Activated CD4-positive, CD25-positive, alpha-beta regulatory T cell treated with anti-CD3 and anti-CD28 coated beads, Interleukin-2, amount 50 U/mL, for 16 hours (primary cell): ENCODE data around the gene AOC3.
"Not testable (repeated sequence)": the region's sequence is repeated elsewhere in the genome, so short reads cannot be mapped to it uniquely, and the experiment has no call there.

Experiments
- DNase-seq: peaks from one replicate; pipeline ENCODE4 v3.0.0-alpha.2; 2020; ENCODE audit warnings: low read depth, low spot score

The AOC3 gene

DNA sequence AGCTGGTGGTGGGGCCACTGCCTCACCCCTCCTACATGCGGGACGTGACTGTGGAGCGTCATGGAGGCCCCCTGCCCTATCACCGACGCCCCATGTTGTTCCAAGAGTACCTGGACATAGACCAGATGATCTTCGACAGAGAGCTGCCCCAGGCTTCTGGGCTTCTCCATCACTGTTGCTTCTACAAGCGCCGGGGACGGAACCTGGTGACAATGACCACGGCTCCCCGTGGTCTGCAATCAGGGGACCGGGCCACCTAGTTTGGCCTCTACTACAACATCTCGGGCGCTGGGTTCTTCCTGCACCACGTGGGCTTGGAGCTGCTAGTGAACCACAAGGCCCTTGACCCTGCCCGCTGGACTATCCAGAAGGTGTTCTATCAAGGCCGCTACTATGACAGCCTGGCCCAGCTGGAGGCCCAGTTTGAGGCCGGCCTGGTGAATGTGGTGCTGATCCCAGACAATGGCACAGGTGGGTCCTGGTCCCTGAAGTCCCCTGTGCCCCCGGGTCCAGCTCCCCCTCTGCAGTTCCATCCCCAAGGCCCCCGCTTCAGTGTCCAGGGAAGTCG, 16.8 kb downstream of the AOC3 start:
- DNase-seq = not testable (repeated sequence)

DNA sequence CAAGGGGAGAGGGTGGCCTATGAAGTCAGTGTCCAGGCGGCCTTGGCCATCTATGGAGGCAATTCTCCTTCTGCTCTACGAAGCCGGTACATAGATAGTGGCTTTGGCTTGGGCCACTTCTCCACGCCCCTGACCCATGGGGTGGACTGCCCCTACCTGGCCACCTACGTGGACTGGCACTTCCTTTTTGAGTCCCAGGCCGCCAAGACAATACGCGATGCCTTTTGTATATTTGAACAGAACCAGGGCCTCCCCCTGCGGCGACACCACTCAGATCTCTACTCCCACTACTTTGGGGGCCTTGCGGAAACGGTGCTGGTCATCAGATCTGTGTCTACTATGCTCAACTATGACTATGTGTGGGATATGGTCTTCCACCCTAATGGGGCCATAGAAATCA, 17.3 kb downstream of the AOC3 start:
- DNase-seq = no peak

DNA sequence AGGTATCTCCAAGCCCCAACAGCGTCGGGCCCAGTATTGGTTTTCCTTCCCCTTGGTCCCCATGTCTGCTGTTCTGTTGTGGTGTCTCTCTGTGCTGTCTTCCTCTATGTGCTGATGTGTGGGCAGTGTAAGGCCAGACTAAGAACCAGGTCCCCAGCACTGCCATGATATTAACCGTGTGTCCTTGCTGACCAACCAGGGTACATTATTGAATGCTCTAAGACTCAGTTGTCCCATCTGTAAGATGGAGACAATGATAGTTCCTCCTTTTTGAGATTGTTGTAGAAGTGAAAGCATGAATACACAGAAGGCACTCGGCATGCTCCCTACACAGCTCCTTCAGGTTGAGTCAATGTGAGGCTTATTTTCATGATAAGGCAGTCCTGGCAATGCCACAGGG, 20.6 kb downstream of the AOC3 start:
- no peak for DNase-seq

DNA sequence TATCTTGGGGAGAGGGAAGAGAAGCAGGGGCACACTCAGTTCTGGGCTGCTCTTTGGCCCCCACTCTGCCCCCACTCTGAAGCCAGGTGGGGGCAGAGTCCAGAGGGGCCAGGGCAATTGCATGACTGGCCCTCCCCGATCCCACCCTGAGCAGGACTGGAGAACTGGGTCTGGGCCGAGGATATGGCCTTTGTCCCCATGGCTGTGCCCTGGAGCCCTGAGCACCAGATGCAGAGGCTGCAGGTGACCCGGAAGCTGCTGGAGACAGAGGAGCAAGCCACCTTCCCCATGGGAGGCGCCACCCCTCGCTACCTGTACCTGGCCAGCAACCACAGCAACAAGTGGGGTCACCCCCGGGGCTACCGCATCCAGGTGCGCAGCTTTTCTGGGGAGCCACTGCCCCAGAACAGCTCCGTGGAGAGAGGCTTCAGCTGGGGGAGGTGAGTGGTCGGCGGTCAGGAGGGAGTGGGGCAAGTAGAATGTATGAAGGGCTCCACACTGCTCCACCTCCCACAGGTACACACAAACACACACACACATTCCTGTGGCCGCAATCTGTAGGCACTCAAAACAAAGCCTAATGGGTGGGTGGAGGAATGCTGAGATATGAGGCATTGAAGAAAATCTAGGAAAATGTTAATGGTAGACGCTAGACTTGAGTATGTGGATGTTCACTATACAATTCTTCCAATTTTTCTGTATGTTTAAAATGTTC, 21.4 kb downstream of the AOC3 start:
- no peak for DNase-seq

DNA sequence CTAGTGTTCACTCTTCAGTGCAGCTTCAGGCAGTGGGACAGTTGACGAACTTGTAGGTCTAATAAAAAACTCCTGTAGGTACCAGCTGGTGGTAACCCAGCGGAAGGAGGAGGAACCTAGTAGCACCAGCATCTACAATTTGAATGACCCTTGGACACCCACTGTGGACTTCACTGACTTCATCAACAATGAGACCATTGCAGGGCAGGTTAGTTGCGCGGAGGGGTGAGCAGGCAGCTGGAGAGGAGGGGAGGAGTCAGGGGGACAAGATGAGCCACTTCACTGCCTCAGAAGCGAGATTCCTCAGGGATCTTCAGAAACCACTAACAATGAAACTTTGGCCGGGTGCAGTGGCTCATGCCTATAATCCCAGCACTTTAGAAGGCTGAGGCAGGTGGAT, 22.3 kb downstream of the AOC3 start:
- no peak for DNase-seq

DNA sequence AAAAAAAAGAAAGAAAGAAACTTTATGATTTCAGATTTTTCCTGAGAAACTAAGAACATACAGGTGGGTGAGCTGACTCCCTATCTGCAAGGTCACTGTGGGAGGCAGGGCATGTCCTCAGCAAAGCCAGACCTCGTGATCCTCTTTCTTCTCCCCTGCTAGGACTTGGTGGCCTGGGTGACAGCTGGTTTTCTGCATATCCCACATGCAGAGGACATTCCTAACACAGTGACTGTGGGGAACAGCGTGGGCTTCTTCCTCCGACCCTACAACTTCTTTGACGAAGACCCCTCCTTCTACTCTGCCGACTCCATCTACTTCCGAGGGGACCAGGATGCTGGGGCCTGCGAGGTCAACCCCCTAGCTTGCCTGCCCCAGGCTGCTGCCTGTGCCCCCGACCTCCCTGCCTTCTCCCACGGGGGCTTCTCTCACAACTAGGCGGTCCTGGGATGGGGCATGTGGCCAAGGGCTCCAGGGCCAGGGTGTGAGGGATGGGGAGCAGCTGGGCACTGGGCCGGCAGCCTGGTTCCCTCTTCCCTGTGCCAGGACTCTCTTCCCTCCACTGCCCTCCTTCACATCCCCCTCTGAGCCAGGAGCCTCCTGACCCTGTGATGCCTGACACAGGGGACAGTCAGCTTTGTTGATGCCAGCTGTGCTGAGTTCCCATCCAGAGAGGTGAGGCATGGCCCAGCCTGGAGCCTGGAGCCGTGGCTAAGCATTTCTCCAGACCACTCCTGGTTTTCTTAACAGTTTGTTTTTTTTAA, 23.1 kb downstream of the AOC3 start:
- not testable (repeated sequence) for DNase-seq

DNA sequence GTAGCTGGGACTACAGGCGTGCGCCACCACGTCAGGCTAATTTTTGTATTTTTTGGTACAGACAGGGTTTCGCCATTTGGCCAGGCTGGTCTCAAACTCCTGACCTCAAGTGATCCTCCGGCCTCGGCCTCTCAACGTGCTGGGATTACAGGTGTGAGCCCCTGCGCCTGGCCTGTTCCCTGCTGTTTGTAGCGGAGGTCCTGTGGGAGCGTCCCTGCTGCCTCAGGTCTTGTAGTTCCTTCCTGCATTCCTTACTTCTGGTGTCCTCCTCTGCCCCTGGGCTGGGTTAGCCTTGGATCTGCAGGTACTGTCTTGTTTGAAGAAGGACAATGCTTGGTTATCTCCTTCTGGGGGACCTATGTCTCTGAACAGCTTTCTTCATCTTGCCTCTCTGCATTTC, 26.0 kb downstream of the AOC3 start:
- DNase-seq = no peak

DNA sequence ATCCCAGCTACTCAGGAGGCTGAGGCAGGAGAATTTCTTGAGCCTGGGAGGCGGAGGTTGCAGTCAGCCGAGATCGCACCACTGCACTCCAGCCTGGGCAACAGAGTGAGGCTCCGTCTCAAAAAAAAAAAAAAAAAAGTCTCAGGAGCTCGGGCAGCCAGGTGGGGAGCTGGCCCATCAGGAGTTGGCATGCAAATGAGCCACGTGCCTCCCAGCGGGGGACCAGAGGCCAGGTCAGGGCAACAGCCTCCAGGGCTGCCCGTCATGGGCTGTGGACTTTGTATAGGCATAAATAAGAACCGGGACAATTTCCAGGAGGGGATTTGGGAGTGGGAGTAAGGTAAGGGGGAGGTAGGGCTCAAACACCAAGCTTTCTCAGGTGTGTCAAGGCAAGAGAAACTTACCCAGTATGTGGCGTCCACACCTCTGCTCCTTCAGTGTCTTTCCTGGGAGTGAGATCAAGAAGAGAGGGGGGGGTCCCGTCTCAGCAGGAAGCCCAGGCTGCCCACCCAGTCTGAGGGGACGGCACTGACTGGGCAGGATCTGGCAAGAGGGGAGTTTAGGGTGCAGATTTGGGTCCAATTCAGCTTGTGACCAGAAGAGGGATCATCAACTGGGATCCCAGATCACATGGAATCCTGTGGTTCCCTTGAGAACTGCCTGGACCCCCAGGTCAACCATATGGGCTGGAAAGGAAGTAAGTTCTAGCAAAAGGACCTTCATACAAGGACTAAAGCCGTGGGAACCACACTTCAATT, 27.3 kb downstream of the AOC3 start:
- no peak for DNase-seq

DNA sequence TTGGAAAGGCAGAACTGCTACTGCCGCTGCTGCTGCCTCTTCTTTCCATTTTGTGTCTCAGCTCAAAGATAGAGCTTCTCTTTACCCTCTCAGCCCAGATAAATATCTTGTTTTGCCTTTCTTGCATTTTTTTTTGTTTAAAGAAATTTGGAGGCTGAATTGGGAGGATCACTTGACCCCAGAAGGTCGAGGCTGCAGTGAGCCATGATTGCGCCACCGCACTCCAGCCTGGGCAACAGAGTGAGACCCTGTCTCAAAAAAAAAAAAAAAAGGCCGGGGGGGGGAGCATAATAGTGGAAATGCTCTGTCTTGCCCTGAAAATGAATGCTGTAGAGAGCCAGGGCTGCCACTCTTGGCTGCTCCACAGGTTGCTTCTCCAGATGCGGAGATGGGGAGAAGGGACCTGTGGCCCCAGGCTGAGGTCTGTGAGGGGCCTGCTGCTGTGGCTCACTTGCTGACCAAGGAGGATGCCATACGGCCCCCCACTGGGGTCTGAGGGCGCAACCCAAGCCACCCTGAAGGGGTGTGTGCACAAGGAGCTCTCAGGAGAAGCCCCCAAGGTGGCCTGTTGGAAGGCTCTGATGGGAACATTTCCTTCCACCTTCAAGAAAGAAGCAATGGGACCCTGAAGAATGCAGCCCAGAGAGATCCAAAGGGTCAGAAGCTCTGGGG, 28.1 kb downstream of the AOC3 start:
- no peak for DNase-seq

DNA sequence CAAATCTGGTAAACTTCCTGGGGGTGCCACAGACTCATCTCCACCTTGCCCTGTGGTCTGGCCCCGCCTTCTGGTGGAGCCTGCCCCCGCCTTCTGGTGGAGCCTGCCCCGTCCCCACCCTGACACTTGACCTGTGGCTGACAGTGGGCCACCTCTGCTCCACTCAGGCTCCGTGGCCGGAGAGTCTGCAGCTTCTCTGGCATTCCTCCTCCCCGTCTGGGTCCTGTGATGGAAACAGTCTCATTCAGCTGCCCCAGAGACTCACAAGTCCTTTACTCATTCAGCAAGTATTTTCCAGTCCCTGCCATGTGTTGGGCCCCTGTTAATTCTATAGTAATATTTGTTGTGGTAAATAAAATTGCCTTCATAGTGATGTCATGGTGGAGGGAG, 28.6 kb downstream of the AOC3 start:
- no peak for DNase-seq

DNA sequence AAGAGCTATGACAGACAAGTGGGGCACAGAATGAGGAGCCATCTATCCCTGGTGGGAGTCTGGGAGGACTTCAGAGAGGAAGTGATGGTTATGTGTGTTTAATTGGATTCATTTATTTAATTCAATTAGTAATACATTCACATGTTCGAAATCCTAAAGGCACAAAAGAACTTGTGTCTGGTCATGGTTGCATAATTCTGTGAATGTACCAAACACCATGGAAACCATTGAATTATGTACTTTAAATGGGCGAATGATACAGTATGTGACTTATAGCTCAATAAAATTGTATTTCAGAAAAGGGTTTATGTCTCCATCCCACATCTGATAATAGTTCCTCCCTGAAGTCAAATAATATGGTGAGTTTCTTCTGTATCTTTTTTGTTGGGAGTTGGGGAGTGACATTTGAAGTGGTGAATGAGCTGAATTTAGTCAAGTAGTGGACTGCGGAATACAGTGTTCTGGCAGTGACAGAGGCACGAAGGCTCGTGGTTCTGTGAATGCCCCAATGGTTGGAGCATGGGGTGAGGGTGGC, 29.8 kb downstream of the AOC3 start:
- DNase-seq = no peak

DNA sequence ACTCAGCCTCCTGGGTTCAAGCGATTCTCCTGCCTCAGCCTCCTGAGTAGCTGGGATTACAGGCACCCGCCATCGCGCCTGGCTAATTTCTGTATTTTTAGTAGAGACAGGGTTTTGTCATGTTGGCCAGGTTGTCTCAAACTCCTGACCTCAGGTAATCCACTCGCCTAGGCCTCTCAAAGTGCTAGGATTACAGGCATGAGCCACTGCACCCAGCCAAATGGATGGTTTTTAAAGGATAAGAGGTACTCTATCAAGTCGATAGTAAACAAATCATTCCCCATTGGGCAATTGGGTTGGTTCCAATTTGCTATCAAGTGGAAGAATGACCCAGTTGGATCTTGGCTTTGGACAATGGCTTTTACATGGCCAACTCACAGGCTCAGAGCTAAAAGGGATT, 30.7 kb downstream of the AOC3 start:
- not testable (repeated sequence) for DNase-seq

DNA sequence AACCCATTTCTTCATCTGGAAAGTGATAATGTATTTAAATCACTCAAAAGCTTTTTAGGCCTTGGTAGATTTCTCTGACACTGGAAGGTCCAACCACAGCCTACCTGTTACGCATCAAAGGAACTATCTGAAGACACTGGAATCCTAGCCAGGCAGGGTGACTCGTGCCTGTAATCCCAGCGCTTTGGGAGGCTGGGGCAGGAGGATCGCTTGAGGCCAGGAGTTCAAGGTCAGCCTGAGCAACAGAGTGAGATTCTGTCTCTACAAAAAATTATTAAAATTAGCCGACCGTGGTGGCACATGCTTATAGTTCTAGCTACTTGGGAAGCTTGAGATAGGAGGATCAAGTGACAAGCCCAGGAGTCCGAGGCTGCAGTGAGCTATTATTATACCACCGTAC, 31.2 kb downstream of the AOC3 start:
- no peak for DNase-seq

DNA sequence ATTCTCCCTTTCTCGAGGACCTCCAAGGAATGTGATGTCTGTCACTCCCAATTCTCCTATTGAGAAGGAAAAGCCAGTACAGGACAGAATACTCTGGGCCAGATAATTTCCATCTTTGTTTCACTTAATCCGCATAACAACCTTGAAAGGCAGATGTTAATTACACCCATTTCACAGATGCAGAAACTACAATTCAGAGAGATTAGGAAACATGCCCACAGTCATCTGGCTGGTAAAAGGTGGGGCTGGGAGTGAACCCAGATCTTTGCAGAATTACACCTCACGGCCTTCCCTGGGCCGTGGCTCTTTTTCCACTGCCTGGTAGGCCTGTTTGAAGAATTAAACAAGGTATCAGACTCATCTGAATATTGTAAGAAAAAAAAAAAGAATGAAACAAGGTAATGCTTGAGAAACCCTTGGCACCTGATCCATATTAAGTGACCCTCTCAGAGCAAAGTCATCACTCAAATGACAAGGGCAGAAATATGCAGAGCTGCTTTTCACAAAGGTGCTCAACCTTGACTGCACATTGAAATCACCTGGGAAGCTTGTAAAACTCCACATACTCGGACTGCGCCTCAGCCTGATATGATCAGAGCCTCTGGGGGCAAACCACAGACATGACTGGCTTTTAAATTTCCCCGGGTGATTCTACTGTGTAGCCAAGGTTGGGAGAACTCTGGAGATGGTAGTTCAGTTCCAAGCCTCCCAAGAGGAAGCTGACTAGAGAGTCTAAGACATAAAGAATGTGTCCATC, 33.0 kb downstream of the AOC3 start:
- DNase-seq = no peak

DNA sequence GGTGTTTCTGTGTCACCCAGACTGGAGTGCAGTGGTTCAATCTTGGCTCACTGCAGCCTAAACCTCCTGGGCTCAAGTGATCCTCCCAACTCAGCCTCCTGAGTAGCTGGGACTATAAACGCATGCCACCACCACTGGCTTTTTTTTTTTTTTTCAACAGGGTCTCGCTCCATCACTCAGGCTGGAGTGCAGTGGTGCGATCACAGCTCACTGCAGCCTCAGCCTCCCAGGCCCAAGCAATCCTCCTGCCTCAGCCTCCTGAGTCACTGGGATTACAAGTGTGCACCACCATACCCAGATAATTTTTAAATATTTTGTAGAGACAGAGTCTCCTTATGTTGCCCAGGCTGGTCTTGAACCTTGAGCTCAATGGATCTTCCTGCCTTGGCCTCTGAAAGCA, 34.8 kb downstream of the AOC3 start:
- not testable (repeated sequence) for DNase-seq

DNA sequence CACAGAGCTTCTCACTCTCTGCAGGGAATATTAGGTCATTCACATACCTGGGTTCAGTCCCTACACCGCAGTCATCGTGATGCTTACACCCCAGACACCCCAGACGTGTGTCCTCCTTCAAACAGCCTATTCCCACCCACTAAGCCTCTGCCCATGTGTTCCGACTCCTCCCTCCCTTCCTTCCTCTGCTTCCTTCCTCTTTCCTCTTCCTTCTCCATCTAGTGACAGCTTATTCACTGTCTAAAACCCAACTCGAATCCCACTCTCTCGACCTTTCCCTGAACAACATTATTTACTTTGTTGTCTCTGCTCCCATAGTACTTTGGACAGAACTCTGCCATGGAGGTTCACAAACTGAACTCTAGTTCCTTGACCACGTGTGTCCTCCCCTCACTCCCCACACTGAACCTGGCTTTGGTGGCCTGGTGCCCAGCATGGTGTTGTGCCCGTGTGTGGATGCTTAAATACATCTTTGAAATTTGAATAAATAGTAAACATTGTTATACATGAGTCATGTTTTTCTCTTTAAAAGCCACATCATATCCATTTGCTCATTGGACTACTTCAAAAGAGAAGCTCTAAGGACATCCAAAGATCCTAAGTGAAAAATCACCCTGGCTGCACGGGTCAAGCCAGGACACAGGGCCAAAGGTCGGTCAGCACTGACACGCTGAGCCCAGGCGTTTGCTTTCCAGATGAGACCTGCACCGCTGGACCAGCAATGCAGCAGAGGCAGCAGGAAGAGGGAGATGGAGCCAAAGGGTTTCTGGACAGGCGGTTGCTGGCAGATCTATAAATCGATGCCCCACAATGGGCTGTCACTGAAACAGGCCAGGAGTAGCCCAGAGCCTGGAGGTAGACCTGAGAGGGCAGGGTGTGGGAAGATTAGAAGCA, 35.5 kb downstream of the AOC3 start:
- no peak for DNase-seq

DNA sequence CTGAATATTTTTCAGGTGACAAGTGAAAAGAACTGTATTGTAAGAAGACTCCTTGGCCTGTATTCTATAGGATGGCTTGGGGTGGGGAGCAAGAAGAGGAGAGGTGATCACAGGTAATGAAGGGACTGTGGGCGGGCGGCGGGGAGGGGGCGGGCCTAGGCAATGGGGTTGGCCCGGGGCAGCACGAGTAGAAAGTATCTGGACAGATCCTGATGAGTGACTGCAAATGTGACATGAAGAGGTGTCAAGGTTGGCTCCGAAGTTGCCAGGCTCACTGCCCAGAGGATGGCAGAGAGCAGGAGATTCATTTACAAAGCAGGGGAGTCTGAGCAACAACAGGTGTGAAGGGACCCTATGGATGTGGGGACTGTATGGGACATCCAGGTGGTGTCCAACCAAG, 38.8 kb downstream of the AOC3 start:
- DNase-seq = no peak

DNA sequence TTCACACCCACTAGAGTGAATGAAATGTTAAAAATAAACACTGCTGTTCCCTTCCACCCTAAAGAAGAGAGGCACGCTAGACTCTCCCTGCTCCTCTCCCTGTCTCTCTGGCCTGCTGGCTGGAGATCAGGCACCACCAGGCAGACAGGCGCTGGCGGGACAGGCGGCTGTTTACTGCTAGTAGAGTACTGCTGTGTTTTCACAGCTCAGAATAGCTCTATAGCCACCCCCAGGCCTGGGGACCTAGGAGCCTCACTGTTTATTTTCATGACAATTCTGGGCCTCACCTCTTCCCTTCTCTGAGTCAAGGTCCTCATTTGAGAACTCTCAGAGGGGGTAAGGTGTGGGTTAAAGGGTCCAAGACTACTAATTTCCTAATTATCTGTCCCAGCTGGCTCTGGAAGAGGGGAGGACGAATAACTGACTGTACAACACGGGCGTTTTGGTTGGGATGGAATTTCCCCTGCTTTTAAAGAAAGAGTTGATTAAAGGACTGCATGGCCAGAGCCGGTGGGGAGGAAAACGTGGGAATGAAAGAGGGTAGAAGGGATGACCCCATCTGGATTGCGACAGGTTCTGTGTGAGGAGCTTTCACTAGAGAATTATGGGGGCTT, 40.6 kb downstream of the AOC3 start:
- DNase-seq = no peak

DNA sequence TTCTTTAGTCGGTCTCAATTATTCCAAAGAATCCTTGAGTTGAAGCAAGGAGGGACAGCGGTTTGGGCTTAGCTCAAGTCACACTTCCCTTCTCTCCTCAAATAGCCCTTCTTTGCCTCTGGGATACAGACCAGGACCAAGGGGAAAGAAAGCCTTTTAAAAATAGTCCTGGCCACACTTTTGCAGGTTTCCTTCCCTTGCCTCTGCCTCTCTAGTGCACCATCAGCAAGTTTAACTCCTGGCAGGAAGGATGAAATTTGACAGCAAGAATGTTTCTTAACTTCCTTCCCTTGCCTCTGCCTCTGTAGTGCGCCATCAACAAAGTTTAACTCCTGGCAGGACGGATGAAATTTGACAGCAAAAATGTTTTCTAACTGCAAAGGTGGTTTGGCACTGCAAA, 42.4 kb downstream of the AOC3 start:
- DNase-seq = no peak
